HepG2 (cell line): Measurements from ENCODE around the gene TPRA1. TPM values are rescaled to one million over a fixed set of nuclear protein-coding genes. Genes with fewer than 3 reads are reported as not detected.

Source experiments
- AHDC1 ChIP-seq: sonication (generic); formaldehyde crosslinking; IDR thresholded peaks from 2 replicates; pipeline ENCODE4 v1.5.1; 2020; ENCODE audit warnings: mild to moderate bottlenecking, missing genetic modification reagents, borderline replicate concordance
- ATRX ChIP-seq: sonication (generic); formaldehyde crosslinking; IDR thresholded peaks from 2 replicates; pipeline ENCODE4 v1.4.0; 2020; ENCODE audit warnings: missing genetic modification reagents, borderline replicate concordance
- CHD4 ChIP-seq: fragments of 200-600 bp; sonication (generic); IDR thresholded peaks from 2 replicates; pipeline ENCODE4 v1.7.0; 2017; ENCODE audit warnings: mild to moderate bottlenecking, low read length, borderline replicate concordance
- HNF4G ChIP-seq, 2 experiments: sonication (generic) in 1 of 2; formaldehyde crosslinking in 1 of 2; IDR thresholded peaks; 2 replicates each; pipeline versions ENCODE4 v1.4.0 to v1.6.1; 2011 to 2020; ENCODE audit warnings: borderline replicate concordance in 2 of 2, low read depth in 2 of 2, mild to moderate bottlenecking in 2 of 2, low read length in 1 of 2, missing genetic modification reagents in 1 of 2, moderate library complexity in 1 of 2
- IKZF1 ChIP-seq: fragments of 450-650 bp; IDR thresholded peaks from 2 replicates; pipeline ENCODE4 v1.7.1; 2016
- KDM1A ChIP-seq: IDR thresholded peaks from 2 replicates; pipeline ENCODE4 v1.6.1; 2016; ENCODE audit warnings: missing compliant biosample characterization
- MXD4 ChIP-seq: IDR thresholded peaks from 2 replicates; pipeline ENCODE4 v1.6.1; 2016; ENCODE audit warnings: mild to moderate bottlenecking, missing biosample characterization, missing genetic modification reagents
- MYC ChIP-seq: sonication (generic); formaldehyde crosslinking; IDR thresholded peaks from 2 replicates; pipeline ENCODE4 v1.9.0; 2021; ENCODE audit warnings: missing genetic modification reagents, borderline replicate concordance
- NR2C2 ChIP-seq: sonication (generic); formaldehyde crosslinking; IDR thresholded peaks from 2 replicates; pipeline ENCODE4 v1.4.0; 2020; ENCODE audit warnings: missing genetic modification reagents, mild to moderate bottlenecking, moderate library complexity, borderline replicate concordance
- RBAK ChIP-seq: sonication (generic); formaldehyde crosslinking; IDR thresholded peaks from 2 replicates; pipeline ENCODE4 v1.5.1; 2020; ENCODE audit warnings: mild to moderate bottlenecking, missing genetic modification reagents
- RBM39 ChIP-seq: fragments of 200-400 bp; formaldehyde crosslinking; IDR thresholded peaks from one replicate; pipeline ENCODE4 v1.6.1; 2018; ENCODE audit warnings: antibody characterized with exemption, mild to moderate bottlenecking, low read depth, low read length; ENCODE audit not compliant: poor library complexity, severe bottlenecking
- RFX5 ChIP-seq: IDR thresholded peaks from 2 replicates; pipeline ENCODE4 v1.6.1; 2011; ENCODE audit warnings: low read depth, low read length, improper control_type of control experiment
- SETDB1 ChIP-seq: sonication (generic); formaldehyde crosslinking; IDR thresholded peaks from 2 replicates; pipeline ENCODE4 v1.5.1; 2020; ENCODE audit warnings: missing genetic modification reagents, mild to moderate bottlenecking, borderline replicate concordance
- SOX6 ChIP-seq, 2 experiments: fragments of 450-650 bp in 1 of 2; sonication (generic) in 1 of 2; formaldehyde crosslinking in 1 of 2; IDR thresholded peaks; 2 replicates each; pipeline versions ENCODE4 v1.4.0 to v1.6.1; 2017 to 2020; ENCODE audit warnings: antibody characterized with exemption in 1 of 2, mild to moderate bottlenecking in 1 of 2, missing genetic modification reagents in 1 of 2
- ZNF121 ChIP-seq: sonication (generic); formaldehyde crosslinking; IDR thresholded peaks from 2 replicates; pipeline ENCODE4 v1.5.0; 2020; ENCODE audit warnings: mild to moderate bottlenecking, missing genetic modification reagents
- ZNF564 ChIP-seq: sonication (generic); formaldehyde crosslinking; IDR thresholded peaks from 2 replicates; pipeline ENCODE4 v1.8.1; 2023; ENCODE audit warnings: mild to moderate bottlenecking, missing genetic modification reagents
- ZNF598 ChIP-seq: sonication (generic); formaldehyde crosslinking; IDR thresholded peaks from 2 replicates; pipeline ENCODE4 v1.5.1; 2020; ENCODE audit warnings: mild to moderate bottlenecking, missing genetic modification reagents, borderline replicate concordance
- ZNF619 ChIP-seq: sonication (generic); formaldehyde crosslinking; IDR thresholded peaks from 2 replicates; pipeline ENCODE4 v1.4.0; 2020; ENCODE audit warnings: mild to moderate bottlenecking, missing genetic modification reagents
- ZNF629 ChIP-seq: sonication (generic); formaldehyde crosslinking; conservative IDR thresholded peaks from 2 replicates; pipeline ENCODE4 v1.5.0; 2020; ENCODE audit warnings: missing genetic modification reagents
- ZNF652 ChIP-seq: IDR thresholded peaks from 2 replicates; pipeline ENCODE4 v1.6.1; 2016; ENCODE audit warnings: low read depth, borderline replicate concordance
- ZNF713 ChIP-seq: sonication (generic); formaldehyde crosslinking; IDR thresholded peaks from 2 replicates; pipeline ENCODE4 v1.4.0; 2020; ENCODE audit warnings: mild to moderate bottlenecking, missing genetic modification reagents
- ZNF740 ChIP-seq: sonication (generic); formaldehyde crosslinking; IDR thresholded peaks from 2 replicates; pipeline ENCODE4 v1.4.0; 2020; ENCODE audit warnings: missing genetic modification reagents
- ZSCAN25 ChIP-seq: sonication (generic); formaldehyde crosslinking; IDR thresholded peaks from 2 replicates; pipeline ENCODE4 v1.8.0; 2022; ENCODE audit warnings: mild to moderate bottlenecking, missing genetic modification reagents
- polyA plus RNA-seq, 8 experiments: library from polyadenylated mRNA; depleted of rRNA in 3 of 8; stranded (reverse) in 7 of 8; unstranded in 1 of 8; fragments of >200 nt; fragmentation: Illumina TruSeq in 4 of 8; extraction: Trizol in 4 of 8; gene quantifications; 2 replicates each; pipeline versions ENCODE4 v1.2.1 to v1.2.3, GENCODE V29; 2011 to 2016; ENCODE audit warnings: low read depth in 4 of 8, missing spikeins in 1 of 8, mixed read lengths in 1 of 8; ENCODE audit not compliant: insufficient read depth in 1 of 8
- total RNA-seq, 5 experiments: library from RNA; depleted of rRNA; stranded (reverse); fragments of >200 nt; fragmentation: Illumina TruSeq; extraction: Trizol; gene quantifications; 2 replicates each; pipeline ENCODE4 v1.2.3, GENCODE V29; 2016; ENCODE audit warnings: low read depth in 1 of 5

TPRA1 gene
- total and polyA plus RNA-seq, 2 of the 13 experiments (the other 11 are each of a cell fraction or from before 2014, with no cell fraction given), result 25.4 to 25.8 TPM

GRCh38 chr3:127628788-127629466, 38.4 kb upstream of the TPRA1 start, which contains the start of gene PODXL2 (continued):
- peak; percentile 64; the same call in 1 of the 2 replicates for TF ChIP-seq MYC (CRISPR knock-in tag)
- no peak for TF ChIP-seq SETDB1 (CRISPR knock-in tag)
- TF ChIP-seq ZNF598 (CRISPR knock-in tag), result no peak
- no peak for TF ChIP-seq RBAK
- peak; percentile 43; the same call in 1 of the 2 replicates for TF ChIP-seq NR2C2 (CRISPR knock-in tag)
- TF ChIP-seq ZNF564 (CRISPR knock-in tag), result peak; percentile 68; the same call in 1 of the 2 replicates
- TF ChIP-seq ZNF629 (CRISPR knock-in tag), result no peak
- TF ChIP-seq MXD4 (CRISPR knock-in tag), result no peak
- TF ChIP-seq ZNF713, result no peak
- 0 out of 2 replicates have a peak, but pooled peaks have one; percentile 63 for TF ChIP-seq KDM1A
- no peak for TF ChIP-seq HNF4G (IDR thresholded peaks at IDR 0.05; ENCODE audit: borderline replicate concordance, low read depth, low read length)
- no peak for TF ChIP-seq HNF4G (CRISPR knock-in tag; IDR thresholded peaks at IDR 0.05; ENCODE audit: borderline replicate concordance, low read depth)
- no peak for TF ChIP-seq ZNF652 (CRISPR knock-in tag)
- no peak for TF ChIP-seq CHD4
- no peak for TF ChIP-seq SOX6 (IDR thresholded peaks at IDR 0.05)
- TF ChIP-seq SOX6 (CRISPR knock-in tag; IDR thresholded peaks at IDR 0.05), result no peak
- peak; percentile 47; the same call in 1 of the 2 replicates for TF ChIP-seq ZSCAN25 (CRISPR knock-in tag)
- peak; percentile 52; the same call in 1 of the 2 replicates for TF ChIP-seq ZNF121
- no peak for TF ChIP-seq IKZF1
- TF ChIP-seq ZNF619, result no peak
- no peak for TF ChIP-seq ZNF740 (CRISPR knock-in tag)
- TF ChIP-seq RBM39, result no peak
- no peak for TF ChIP-seq AHDC1 (CRISPR knock-in tag)
- no peak for TF ChIP-seq RFX5
- no peak for TF ChIP-seq ATRX (CRISPR knock-in tag)
